Fibroblast of lung (primary cell): ENCODE results near the gene ZDHHC12.

ENCODE experiments used
- EZH2 ChIP-seq: IDR thresholded peaks from 2 replicates; pipeline ENCODE4 v1.5.1; 2012; ENCODE audit warnings: low read length, control low read depth, mild to moderate bottlenecking; ENCODE audit errors: missing control alignments
- TF ChIP-seq, protein P1 (sequence below), 2 donors: IDR thresholded peaks in 1 of 2; conservative IDR thresholded peaks in 1 of 2; 1 replicate in 1 of 2; 2 replicates in 1 of 2; pipeline ENCODE4 v1.5.1; 2011 to 2012; ENCODE audit warnings: low read length in 2 of 2, control low read depth in 1 of 2, inconsistent platforms in 1 of 2, low read depth in 1 of 2, mild to moderate bottlenecking in 1 of 2

DNA sequence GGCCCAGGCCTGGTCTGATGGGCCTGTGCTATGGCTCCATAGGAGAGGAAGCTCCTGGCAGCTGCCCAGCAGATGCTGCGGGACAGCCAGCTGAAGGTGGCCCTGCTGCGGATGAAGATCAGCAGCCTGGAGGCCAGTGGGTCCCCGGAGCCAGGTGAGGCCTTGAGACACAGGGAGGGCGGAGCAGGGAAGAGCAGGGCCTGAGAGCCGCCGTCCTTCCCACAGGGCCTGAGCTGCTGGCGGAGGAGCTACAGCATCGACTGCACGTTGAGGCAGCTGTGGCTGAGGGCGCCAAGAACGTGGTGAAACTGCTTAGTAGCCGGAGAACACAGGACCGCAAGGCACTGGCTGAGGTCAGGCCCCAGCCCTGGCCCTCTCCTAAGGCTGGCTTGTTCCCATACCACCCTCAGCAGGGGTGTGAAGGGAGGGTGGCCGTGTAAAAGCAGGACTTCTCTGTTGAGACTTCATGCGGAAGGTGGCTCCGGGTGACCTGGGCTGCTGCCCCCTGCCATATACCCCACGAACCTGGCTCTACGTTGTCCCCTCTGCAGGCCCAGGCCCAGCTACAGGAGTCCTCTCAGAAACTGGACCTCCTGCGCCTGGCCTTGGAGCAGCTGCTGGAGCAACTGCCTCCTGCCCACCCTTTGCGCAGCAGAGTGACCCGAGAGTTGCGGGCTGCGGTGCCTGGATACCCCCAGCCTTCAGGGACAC is 17.1 kb downstream of the ZDHHC12 start:
- no peak for TF ChIP-seq EZH2
- TF ChIP-seq, protein P1, sequence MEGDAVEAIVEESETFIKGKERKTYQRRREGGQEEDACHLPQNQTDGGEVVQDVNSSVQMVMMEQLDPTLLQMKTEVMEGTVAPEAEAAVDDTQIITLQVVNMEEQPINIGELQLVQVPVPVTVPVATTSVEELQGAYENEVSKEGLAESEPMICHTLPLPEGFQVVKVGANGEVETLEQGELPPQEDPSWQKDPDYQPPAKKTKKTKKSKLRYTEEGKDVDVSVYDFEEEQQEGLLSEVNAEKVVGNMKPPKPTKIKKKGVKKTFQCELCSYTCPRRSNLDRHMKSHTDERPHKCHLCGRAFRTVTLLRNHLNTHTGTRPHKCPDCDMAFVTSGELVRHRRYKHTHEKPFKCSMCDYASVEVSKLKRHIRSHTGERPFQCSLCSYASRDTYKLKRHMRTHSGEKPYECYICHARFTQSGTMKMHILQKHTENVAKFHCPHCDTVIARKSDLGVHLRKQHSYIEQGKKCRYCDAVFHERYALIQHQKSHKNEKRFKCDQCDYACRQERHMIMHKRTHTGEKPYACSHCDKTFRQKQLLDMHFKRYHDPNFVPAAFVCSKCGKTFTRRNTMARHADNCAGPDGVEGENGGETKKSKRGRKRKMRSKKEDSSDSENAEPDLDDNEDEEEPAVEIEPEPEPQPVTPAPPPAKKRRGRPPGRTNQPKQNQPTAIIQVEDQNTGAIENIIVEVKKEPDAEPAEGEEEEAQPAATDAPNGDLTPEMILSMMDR (conservative IDR thresholded peaks at IDR 0.05 in 1 of 2, IDR thresholded peaks at IDR 0.05 in 1 of 2; ENCODE audit: low read depth in 1 of 2, low read length in 2 of 2) = no peak
